A549 (cell line): ENCODE data around the gene TMEM121B.

Experiments
- CEBPB ChIP-seq, 2 experiments: fragments of >200 bp in 1 of 2; sonication (Bioruptor Twin) in 1 of 2; formaldehyde crosslinking in 1 of 2; IDR thresholded peaks; 2 replicates each; pipeline ENCODE4 v1.6.1; 2012 to 2016
- CTCF ChIP-seq: fragments of >200 bp; sonication (Bioruptor Twin); formaldehyde crosslinking; IDR thresholded peaks from 3 replicates; pipeline ENCODE4 v1.5.1; 2016
- HOXA7 ChIP-seq: fragments of 250-450 bp; sonication (Bioruptor Pico); IDR thresholded peaks from 2 replicates; pipeline ENCODE4 v1.5.0; 2020; ENCODE audit warnings: mild to moderate bottlenecking, moderate library complexity
- JUNB ChIP-seq: fragments of >200 bp; sonication (Bioruptor Twin); formaldehyde crosslinking; IDR thresholded peaks from 2 replicates; pipeline ENCODE4 v1.6.1; 2016
- POLR2A ChIP-seq: IDR thresholded peaks from 2 replicates; pipeline ENCODE4 v1.6.1; 2012; ENCODE audit warnings: mild to moderate bottlenecking, low read length
- POLR2AphosphoS2 ChIP-seq: conservative IDR thresholded peaks from 2 replicates; pipeline ENCODE4 v1.6.1; 2012; ENCODE audit warnings: low read length, improper control_type of control experiment, inconsistent platforms
- RAD21 ChIP-seq, 2 experiments: fragments of >200 bp in 1 of 2; sonication (Bioruptor Twin) in 1 of 2; formaldehyde crosslinking in 1 of 2; IDR thresholded peaks in 1 of 2; conservative IDR thresholded peaks in 1 of 2; 2 replicates in 1 of 2; 3 replicates in 1 of 2; pipeline ENCODE4 v1.6.1; 2012 to 2018; ENCODE audit warnings: inconsistent platforms in 1 of 2
- SREBF2 ChIP-seq: fragments of 450-650 bp; IDR thresholded peaks from 2 replicates; pipeline ENCODE4 v1.6.1; 2014; ENCODE audit warnings: mild to moderate bottlenecking, moderate library complexity
- TF ChIP-seq, protein P1 (sequence below): IDR thresholded peaks from 2 replicates; pipeline ENCODE4 v1.6.1; 2012

GRCh38 chr22:17140826-17141766, 19.9 kb upstream of the TMEM121B start:
- no peak for TF ChIP-seq CTCF
- TF ChIP-seq HOXA7 (CRISPR knock-in tag) = no peak
- TF ChIP-seq CEBPB (IDR thresholded peaks at IDR 0.05) = no peak
- TF ChIP-seq, protein P1, sequence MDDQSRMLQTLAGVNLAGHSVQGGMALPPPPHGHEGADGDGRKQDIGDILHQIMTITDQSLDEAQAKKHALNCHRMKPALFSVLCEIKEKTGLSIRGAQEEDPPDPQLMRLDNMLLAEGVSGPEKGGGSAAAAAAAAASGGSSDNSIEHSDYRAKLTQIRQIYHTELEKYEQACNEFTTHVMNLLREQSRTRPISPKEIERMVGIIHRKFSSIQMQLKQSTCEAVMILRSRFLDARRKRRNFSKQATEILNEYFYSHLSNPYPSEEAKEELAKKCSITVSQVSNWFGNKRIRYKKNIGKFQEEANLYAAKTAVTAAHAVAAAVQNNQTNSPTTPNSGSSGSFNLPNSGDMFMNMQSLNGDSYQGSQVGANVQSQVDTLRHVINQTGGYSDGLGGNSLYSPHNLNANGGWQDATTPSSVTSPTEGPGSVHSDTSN = no peak
- no peak for TF ChIP-seq JUNB
- TF ChIP-seq SREBF2 = no peak
- no peak for TF ChIP-seq RAD21 (conservative IDR thresholded peaks at IDR 0.05 in 1 of 2, IDR thresholded peaks at IDR 0.05 in 1 of 2)
- no peak for TF ChIP-seq POLR2A
- TF ChIP-seq POLR2AphosphoS2 = no peak
